Mesodermal cell (in vitro differentiated cells): ENCODE data around the gene L3MBTL4.

Experiments used
- H3K27ac ChIP-seq: 2 replicates; pipeline ENCODE4 v1.7.0; 2013; ENCODE audit warnings: mild to moderate bottlenecking, low read depth, low read length, moderate library complexity; ENCODE audit not compliant: severe bottlenecking
- H3K36me3 ChIP-seq: 2 replicates; pipeline ENCODE4 v1.7.1; 2013; ENCODE audit warnings: mild to moderate bottlenecking, low read length, moderate library complexity; ENCODE audit not compliant: control insufficient read depth, insufficient read depth
- H3K4me1 ChIP-seq: one replicate; pipeline ENCODE4 v1.7.1; 2013; ENCODE audit warnings: mild to moderate bottlenecking, low read length; ENCODE audit not compliant: insufficient read depth, control insufficient read depth, poor library complexity, severe bottlenecking
- H3K4me3 ChIP-seq: 2 replicates; pipeline ENCODE4 v1.7.0; 2013; ENCODE audit warnings: low read length, control low read depth, mild to moderate bottlenecking; ENCODE audit not compliant: insufficient read depth, poor library complexity, severe bottlenecking; ENCODE audit errors: extremely low read depth
- H3K9me3 ChIP-seq: 2 replicates; pipeline ENCODE4 v1.7.1; 2013; ENCODE audit warnings: mild to moderate bottlenecking, low read length, moderate library complexity; ENCODE audit not compliant: control insufficient read depth
- WGBS, 2 experiments: methylation state at CpG; one replicate each; pipeline ENCODE4 v1.1.5; 2013; ENCODE audit warnings: missing lambda C conversion rate in 2 of 2; ENCODE audit not compliant: insufficient coverage in 2 of 2; 5-methylcytosine and 5-hydroxymethylcytosine counted together

L3MBTL4 gene

DNA sequence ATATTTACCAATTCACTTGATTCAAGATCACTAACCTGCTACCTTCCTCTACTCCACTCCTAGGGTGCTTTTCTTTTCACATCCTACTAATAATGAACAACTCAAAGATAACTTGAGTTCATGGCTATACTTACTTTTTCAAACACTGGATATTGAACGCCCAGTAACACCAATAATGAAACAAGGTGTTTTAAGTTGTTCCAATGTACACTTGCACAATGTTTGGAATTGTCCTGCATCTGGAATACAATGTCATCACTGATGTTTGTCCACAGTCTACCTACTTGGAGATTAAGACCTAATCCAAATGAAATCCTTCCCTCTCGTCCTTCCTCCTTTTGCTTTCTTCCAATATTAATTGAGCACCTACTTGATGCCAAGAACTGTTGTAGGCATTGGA, 301.1 kb downstream of the L3MBTL4 start:
- no CpG with 5 or more reads among the region's 2 CpGs for WGBS, 2 experiments
- H3K27ac ChIP-seq: no peak overlapping the region
- no peaks in the 10 kb centered on the region for H3K9me3 ChIP-seq
- H3K4me3 ChIP-seq: no peak overlapping the region
- H3K4me1 ChIP-seq: no peaks in the 10 kb centered on the region
- no peaks in the 10 kb centered on the region for H3K36me3 ChIP-seq

- Histone ChIP-seq H3K9me3 (no peaks in the 10 kb centered on the region), H3K36me3 (no peaks in the 10 kb centered on the region), H3K27ac (no peak overlapping the region), H3K4me3 (no peak overlapping the region), H3K4me1 (no peaks in the 10 kb centered on the region)
- 88% methylated on average over 2 of the region's 3 CpGs; no CpG with 5 or more reads in 1 of the 2 experiments for WGBS, 2 experiments
Observed at GRCh38 chr18:6111726-6112125, 303.0 kb downstream of the L3MBTL4 start.

DNA sequence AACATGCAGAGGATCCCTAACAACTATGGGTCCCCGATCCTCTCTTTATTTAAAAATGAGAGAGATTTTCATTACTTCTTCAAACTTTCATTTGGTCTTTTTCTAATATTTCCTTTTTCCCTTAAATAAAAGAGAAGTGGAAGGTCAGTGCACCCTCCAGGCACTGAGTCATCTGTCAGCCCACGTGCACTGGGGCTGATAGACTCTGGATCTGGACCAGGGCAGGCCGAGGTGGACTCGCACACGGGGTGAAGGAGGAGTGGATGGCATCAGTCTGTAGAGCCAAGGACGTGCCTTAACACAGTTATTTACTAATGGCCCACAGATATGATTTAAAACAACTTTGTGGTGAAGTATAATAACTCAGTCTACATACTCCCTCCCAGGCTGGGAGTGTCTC, 305.0 kb downstream of the L3MBTL4 start:
- no peak overlapping the region for H3K4me3 ChIP-seq
- no peaks in the 10 kb centered on the region for H3K9me3 ChIP-seq
- H3K27ac ChIP-seq: no peak overlapping the region
- no peaks in the 10 kb centered on the region for H3K36me3 ChIP-seq
- WGBS, 2 experiments: 67 to 88% methylated on average over 1 to 2 of the region's 6 CpGs
- no peaks in the 10 kb centered on the region for H3K4me1 ChIP-seq

DNA sequence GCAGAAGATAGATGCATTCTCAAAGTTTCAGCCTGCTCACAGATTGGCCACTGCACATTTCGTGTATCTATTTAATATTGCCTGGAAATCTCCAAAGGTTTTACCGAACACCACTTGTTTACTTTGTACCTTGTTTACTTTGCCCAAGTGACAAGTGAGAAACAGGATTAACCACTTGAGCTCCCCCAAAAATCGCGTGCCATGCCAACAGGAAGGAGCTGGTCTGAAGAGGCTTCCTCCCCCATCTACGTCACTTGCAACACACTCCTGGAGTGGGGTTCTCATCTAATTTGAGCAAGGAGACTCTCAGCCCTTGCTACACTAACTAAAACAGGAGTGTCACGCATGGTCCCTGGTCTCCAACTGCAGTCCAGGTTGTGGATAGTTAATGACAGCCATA, 306.9 kb downstream of the L3MBTL4 start:
- H3K4me3 ChIP-seq: no peak overlapping the region
- WGBS, 2 experiments: 84 to 89% methylated on average over 3 to 5 of the region's 6 CpGs
- no peaks in the 10 kb centered on the region for H3K9me3 ChIP-seq
- no peak overlapping the region for H3K27ac ChIP-seq
- H3K4me1 ChIP-seq: no peaks in the 10 kb centered on the region
- no peaks in the 10 kb centered on the region for H3K36me3 ChIP-seq

DNA sequence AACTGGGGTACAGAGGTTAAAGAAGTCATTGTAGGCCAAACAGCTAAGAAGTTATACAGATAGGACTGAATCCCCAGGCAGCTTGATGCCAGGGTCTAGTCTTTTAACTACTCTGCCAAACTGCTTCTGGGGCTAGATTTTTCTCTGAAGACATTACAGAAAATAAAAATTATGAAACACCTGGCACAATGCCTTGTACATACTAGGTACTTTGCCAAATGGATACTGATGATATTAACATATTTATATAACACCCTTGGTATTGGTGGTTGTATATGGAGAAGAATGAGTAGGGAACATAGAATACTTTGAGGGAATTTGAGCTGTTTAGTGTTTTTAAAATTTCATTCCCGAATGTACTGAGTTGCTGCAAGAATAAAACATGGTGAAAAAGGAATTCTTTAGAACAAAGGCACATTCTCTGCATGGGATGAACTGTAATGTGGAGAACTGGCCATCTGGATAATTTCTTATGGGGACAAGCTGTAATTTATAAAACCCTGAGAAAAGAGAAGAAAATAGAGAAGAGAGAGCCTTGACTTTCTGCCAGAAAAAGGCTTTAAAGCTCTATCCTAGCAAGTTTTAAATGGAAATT, 308.5 kb downstream of the L3MBTL4 start:
- no peaks in the 10 kb centered on the region for H3K9me3 ChIP-seq
- no peaks in the 10 kb centered on the region for H3K4me1 ChIP-seq
- no peak overlapping the region for H3K27ac ChIP-seq
- H3K4me3 ChIP-seq: no peak overlapping the region
- WGBS, 2 experiments: 83 to 89% methylated on average over 1 of the region's 1 CpG
- H3K36me3 ChIP-seq: no peaks in the 10 kb centered on the region

DNA sequence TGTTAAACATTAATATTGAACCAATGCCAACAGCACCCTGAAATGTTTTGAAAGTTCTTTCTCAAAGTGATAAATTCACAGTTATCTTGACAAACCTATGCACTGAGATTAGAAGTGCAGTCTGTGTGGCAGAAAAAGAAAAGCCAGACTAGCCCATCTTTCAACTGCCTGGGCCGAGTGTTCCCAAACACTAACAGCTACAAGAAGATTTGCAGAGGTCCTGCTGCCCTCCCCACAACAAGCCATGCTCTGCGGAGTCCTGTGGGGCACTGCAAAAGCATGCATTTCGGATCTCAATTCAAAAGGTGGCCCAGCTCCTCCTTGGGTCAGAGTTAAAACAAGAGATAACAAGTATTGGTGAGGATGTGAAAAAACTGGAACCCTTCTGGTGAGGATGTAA, 311.0 kb downstream of the L3MBTL4 start:
- no peaks in the 10 kb centered on the region for H3K9me3 ChIP-seq
- no peaks in the 10 kb centered on the region for H3K36me3 ChIP-seq
- H3K27ac ChIP-seq: no peak overlapping the region
- no peak overlapping the region for H3K4me3 ChIP-seq
- no peaks in the 10 kb centered on the region for H3K4me1 ChIP-seq
- 50 to 62% methylated on average over 1 to 3 of the region's 3 CpGs for WGBS, 2 experiments

- Histone ChIP-seq H3K36me3 (no peaks in the 10 kb centered on the region), H3K9me3 (no peaks in the 10 kb centered on the region), H3K4me3 (no peak overlapping the region), H3K27ac (no peak overlapping the region), H3K4me1 (no peaks in the 10 kb centered on the region)
Observed at GRCh38 chr18:6096730-6097129, 318.0 kb downstream of the L3MBTL4 start.

GRCh38 chr18:6088432-6088831, 326.3 kb downstream of the L3MBTL4 start:
- H3K9me3 ChIP-seq: no peaks in the 10 kb centered on the region
- H3K4me1 ChIP-seq: no peaks in the 10 kb centered on the region
- no peaks in the 10 kb centered on the region for H3K36me3 ChIP-seq
- 100% methylated on average over 1 to 2 of the region's 2 CpGs for WGBS, 2 experiments
- H3K4me3 ChIP-seq: no peak overlapping the region
- no peak overlapping the region for H3K27ac ChIP-seq

DNA sequence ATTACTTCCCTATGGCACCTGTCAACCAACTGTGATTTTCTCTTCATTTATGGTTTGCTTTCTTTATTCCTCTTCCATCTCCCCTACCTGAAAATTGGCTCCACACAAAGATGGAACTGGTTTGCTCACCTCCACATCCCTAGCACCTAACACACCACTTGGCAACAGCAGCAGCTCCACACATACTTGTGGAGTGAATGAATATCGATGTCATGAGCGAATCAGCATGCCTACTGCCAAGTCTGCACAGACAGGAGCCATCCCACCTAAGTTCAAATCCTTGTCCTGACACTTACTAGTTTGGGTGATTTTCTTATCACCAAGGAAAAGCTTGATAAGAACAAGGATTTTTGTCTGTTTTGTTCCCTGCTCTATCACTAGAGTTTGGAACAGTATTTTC, 328.0 kb downstream of the L3MBTL4 start:
- H3K4me3 ChIP-seq: no peak overlapping the region
- no CpG with 5 or more reads among the region's 2 CpGs for WGBS, 2 experiments
- no peak overlapping the region for H3K27ac ChIP-seq
- H3K36me3 ChIP-seq: no peaks in the 10 kb centered on the region
- H3K9me3 ChIP-seq: no peaks in the 10 kb centered on the region
- H3K4me1 ChIP-seq: no peaks in the 10 kb centered on the region

DNA sequence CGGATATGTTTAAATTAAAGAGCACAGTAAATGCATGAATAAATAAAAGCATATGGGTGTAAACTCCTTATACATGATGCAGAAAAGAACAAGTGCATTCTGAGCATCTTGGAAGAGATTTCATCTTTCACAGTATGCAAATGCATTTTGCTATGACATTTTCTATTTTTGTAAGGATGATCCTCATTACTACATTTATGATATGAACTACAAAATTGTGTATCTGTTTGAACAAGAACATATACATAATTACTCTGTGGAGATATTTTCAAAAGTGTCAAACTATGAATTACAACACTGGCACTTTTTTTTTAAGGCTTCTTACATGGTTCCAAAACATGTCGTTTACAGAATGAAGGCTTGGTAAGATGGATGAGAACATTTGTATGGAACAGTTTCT, 335.3 kb downstream of the L3MBTL4 start:
- Histone ChIP-seq H3K27ac (no peak overlapping the region), H3K4me1 (no peaks in the 10 kb centered on the region), H3K9me3 (no peaks in the 10 kb centered on the region), H3K36me3 (no peaks in the 10 kb centered on the region), H3K4me3 (no peak overlapping the region)
- WGBS, 2 experiments: no CpG with 5 or more reads among the region's 2 CpGs

DNA sequence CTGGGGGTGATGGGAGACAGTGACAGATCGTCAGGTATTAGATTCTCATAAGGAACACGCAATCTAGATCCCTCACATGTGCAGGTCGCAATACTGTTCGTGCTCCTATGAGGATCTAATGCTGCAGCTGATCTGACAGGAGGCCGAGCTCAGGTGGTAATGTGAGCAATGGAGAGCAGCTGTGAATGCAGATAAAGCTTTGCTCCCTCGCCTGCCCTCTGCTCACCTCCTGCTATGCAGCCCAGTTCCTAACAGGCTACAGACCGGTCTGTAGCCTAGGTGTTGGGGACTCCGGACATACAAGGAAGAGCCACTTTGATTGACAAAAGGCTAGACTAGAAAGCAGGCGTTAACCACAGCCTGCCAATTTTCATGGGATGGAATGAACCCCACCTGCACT, 335.8 kb downstream of the L3MBTL4 start:
- Histone ChIP-seq H3K4me3 (no peak overlapping the region), H3K27ac (no peak overlapping the region), H3K4me1 (no peaks in the 10 kb centered on the region), H3K36me3 (no peaks in the 10 kb centered on the region), H3K9me3 (no peaks in the 10 kb centered on the region)
- WGBS, 2 experiments: 82 to 87% methylated on average over 7 to 8 of the region's 9 CpGs
